Tibial nerve (tissue), 4 donors: ENCODE results near the gene TGFB3.

Experiments
- CTCF ChIP-seq, 5 experiments: fragments of 200-600 bp in 3 of 5; fragments of 450-650 bp in 2 of 5; sonication (generic) in 3 of 5; IDR thresholded peaks; one replicate each; pipeline ENCODE4 v1.5.1; 2016 to 2019; ENCODE audit warnings: antibody characterized with exemption in 5 of 5, mild to moderate bottlenecking in 3 of 5, moderate library complexity in 2 of 5
- EP300 ChIP-seq, 2 donors: sonication (generic); formaldehyde crosslinking; IDR thresholded peaks; one replicate each; pipeline ENCODE4 v1.6.1; 2017; ENCODE audit warnings: antibody characterized with exemption in 2 of 2, mild to moderate bottlenecking in 1 of 2
- POLR2A ChIP-seq, 2 donors: fragments of 450-650 bp; IDR thresholded peaks; one replicate each; pipeline ENCODE4 v1.6.1; 2017; ENCODE audit warnings: antibody characterized with exemption in 2 of 2, mild to moderate bottlenecking in 2 of 2, moderate library complexity in 2 of 2

- TF ChIP-seq EP300 (IDR thresholded peaks at IDR 0.05) = no peak
- TF ChIP-seq CTCF (IDR thresholded peaks at IDR 0.05) = no peak
- no peak for TF ChIP-seq POLR2A (IDR thresholded peaks at IDR 0.05)
These were observed 42.6 kb downstream of the TGFB3 start for GRCh38 chr14:75939200-75939599.
